Memory B cell (primary cell): Measurements from ENCODE around the gene MAPKBP1.

Source experiments
- ATAC-seq: fragments of 150-1000 bp; cut with Tn5 transposase; 2 replicates; pipeline ENCODE4 v1.10.0; 2021; ENCODE audit warnings: low read depth, mild to moderate bottlenecking, moderate library complexity
- DNase-seq, 2 donors: peaks; one replicate each; pipeline ENCODE4 v3.0.0; 2022; ENCODE audit warnings: low spot score in 2 of 2
- H3K27ac Mint-ChIP-seq: one replicate; pipeline ENCODE4 v1.8.0; 2022; ENCODE audit warnings: mild to moderate bottlenecking, moderate library complexity, mixed read lengths
- H3K27me3 Mint-ChIP-seq: one replicate; pipeline ENCODE4 v1.8.0; 2022; ENCODE audit warnings: mixed read lengths
- H3K36me3 Mint-ChIP-seq: one replicate; pipeline ENCODE4 v1.8.0; 2022; ENCODE audit warnings: mild to moderate bottlenecking, mixed read lengths
- H3K4me1 Mint-ChIP-seq: one replicate; pipeline ENCODE4 v1.8.0; 2022; ENCODE audit warnings: mixed read lengths
- H3K4me3 Mint-ChIP-seq: one replicate; pipeline ENCODE4 v1.8.0; 2022; ENCODE audit warnings: mild to moderate bottlenecking, moderate library complexity, mixed read lengths
- H3K9me3 Mint-ChIP-seq: one replicate; pipeline ENCODE4 v1.8.0; 2022; ENCODE audit warnings: mixed read lengths

Gene MAPKBP1

DNA sequence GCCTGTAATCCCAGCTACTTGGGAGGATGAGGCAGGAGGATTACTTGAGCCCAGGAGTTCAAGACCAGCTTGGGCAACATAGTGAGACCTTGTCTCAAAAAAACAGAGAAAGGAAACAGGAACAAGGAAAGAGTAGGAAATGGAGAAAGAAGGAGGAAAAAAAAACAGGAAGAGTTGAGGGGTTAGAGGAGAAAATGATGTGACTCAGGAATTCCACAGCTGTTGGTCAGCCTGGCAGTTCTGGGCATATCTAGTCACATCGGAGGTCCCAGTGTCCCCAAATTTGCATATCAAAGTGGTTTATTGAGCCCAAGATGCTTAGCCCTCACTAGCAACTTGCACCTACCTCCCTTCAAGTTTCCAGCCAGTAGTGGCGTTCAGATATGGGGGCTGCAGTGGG lies 34.8 kb downstream of the MAPKBP1 start:
- no peaks in the 10 kb centered on the region for H3K27me3 Mint-ChIP-seq
- no peak for DNase-seq
- H3K27ac Mint-ChIP-seq = no peak overlapping the region
- H3K9me3 Mint-ChIP-seq = no peaks in the 10 kb centered on the region
- H3K4me3 Mint-ChIP-seq = no peak overlapping the region
- no peak for ATAC-seq
- peaks cover 5% of the 10 kb centered on the region for H3K4me1 Mint-ChIP-seq
- H3K36me3 Mint-ChIP-seq = peaks cover 2% of the 10 kb centered on the region

DNA sequence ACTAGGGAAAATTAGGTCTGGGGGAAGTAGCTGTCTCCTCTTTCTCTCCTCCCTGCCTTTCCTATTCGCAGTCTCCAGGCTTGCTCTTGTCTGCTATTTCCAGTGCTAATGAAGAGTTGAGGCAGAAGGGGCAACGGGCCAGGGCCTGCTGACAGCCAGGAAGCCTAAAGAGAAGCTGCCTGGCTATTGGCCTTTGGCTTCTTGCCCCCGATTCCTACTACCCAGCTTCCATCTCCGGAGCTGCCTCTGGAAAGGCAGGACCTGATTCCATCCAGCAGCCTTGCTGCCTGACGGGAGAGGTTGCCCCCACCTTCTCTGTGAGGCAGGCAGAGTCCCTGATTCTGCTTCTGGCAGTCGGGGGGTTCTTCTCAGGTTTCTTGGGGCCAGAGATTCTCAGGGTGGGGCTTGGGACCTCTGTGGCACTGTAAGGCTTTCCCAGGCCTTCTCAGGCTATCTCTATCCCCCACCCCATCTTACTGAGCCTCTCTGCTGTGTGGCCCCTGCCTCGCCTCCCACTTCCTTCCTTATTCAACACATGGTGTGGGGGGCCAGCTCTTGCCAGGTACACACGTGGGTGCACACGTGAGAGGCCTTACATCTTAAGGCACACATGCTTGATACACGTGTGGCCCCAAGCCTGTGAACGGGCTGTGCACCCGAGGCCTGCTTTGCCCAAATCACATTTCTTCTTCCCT lies 35.4 kb downstream of the MAPKBP1 start:
- DNase-seq (no peak), ATAC-seq (no peak)
- peaks cover 6% of the 10 kb centered on the region for H3K36me3 Mint-ChIP-seq
- no peak overlapping the region for H3K27ac Mint-ChIP-seq
- no peak overlapping the region for H3K4me3 Mint-ChIP-seq
- H3K4me1 Mint-ChIP-seq = peaks cover 5% of the 10 kb centered on the region
- no peaks in the 10 kb centered on the region for H3K9me3 Mint-ChIP-seq
- no peaks in the 10 kb centered on the region for H3K27me3 Mint-ChIP-seq

DNA sequence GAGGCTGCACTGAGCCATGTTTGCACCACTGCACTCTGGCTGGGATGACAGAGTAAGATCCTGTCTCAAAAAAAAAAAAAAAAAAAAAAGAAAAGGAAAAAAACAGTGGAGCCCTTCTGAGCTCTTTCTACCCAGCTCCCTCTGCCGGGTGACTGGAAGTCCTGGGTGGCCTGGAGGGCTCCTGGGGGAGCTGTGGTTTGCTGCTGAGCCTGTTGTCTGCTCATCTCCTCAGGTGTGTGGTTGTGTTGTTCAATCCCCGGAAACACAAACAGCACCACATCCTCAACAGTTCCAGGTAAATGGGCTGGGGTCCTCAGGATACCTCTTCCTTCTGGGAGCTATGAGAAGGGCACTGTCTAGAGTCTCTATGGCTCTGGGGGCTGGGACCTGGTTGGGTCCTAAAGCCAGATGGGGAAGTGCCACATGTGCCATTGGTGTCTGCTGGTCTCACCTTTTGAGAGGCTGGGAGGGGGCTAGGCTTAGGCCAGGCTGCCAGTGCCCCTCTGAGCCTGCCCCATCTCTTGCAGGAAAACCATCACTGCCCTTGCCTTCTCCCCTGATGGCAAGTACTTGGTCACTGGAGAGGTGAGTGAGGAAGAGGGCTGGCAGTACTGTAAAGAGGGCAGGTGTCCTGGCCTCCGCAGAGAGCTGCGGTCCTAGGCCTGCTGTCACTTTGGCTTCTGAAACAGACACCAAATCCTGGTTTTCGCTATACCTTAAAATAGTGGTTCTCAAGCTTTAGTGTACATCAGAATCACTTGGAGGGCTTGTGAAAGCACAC lies 36.6 kb downstream of the MAPKBP1 start:
- H3K4me3 Mint-ChIP-seq = no peak overlapping the region

DNA sequence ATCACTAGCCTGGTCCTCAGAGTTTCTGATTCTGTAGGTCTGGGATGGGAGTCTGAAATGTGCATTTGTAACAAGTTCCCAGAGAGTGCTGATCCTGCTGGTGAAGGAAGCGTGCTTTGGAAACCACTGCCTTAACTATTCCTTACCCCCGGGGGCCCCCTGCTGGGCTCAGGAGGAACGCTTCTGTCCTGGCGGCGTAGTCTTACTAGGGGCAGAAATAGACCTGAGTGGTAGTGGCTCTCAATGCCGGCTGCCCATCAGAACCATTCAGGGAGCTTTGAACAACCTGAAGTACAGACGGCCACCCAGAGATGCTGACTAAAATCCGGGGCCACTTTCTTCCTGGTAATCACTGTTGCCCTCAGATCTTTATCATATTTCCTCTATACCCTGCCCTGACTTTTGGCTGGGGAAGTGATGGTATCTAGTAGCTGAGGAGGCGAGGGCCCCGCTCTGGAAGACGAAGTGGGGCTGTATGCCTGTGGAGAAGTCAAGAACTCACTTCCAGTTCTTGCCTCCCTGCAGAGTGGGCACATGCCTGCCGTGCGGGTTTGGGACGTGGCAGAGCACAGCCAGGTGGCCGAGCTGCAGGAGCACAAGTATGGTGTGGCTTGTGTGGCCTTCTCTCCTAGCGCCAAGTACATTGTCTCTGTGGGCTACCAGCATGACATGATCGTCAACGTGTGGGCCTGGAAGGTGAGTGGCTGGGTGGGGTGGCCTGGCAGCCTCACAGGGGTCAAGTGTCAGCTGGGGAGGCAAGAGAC lies 37.3 kb downstream of the MAPKBP1 start:
- peak; percentile 95 for ATAC-seq
- Mint-ChIP-seq H3K36me3 (peaks cover 10% of the 10 kb centered on the region), H3K4me1 (peaks cover 5% of the 10 kb centered on the region), H3K4me3 (no peak overlapping the region), H3K27ac (no peak overlapping the region), H3K27me3 (no peaks in the 10 kb centered on the region), H3K9me3 (no peaks in the 10 kb centered on the region)
- peak; percentile 71 for DNase-seq

More for the DNA sequence above, 36.6 kb downstream of the MAPKBP1 start:
- Mint-ChIP-seq H3K36me3 (peaks cover 8% of the 10 kb centered on the region), H3K27me3 (no peaks in the 10 kb centered on the region), H3K27ac (no peak overlapping the region), H3K4me1 (peaks cover 5% of the 10 kb centered on the region), H3K9me3 (no peaks in the 10 kb centered on the region)
- ATAC-seq (no peak), DNase-seq (no peak)

DNA sequence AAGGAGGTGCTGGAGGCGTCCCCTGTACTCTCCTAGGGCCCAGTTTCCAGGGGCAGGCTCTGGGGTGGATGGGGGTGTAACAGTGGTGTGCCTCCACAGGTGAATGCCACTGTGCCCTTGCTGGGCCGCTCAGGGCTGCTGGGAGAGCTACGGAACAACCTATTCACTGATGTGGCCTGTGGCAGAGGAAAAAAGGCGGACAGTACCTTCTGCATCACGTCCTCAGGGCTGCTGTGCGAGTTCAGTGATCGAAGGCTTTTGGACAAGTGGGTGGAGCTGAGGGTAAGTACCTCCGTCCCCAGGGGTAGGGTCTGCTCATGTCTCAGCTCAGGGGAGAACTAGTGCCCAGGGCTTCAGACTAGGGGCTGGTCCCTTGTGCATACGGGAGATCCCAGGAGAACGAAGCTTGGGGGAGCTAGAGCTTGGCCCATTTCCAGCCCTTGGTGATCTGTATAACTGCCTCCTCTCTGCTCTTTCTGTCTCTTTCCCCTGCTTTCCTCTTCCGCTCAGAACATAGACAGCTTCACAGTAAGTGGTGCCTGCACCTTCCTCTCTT lies 38.6 kb downstream of the MAPKBP1 start:
- Mint-ChIP-seq H3K27ac (no peak overlapping the region), H3K9me3 (no peaks in the 10 kb centered on the region), H3K4me1 (peaks cover 5% of the 10 kb centered on the region), H3K4me3 (no peak overlapping the region), H3K27me3 (no peaks in the 10 kb centered on the region), H3K36me3 (peaks cover 10% of the 10 kb centered on the region)
- ATAC-seq (no peak), DNase-seq (no peak)

DNA sequence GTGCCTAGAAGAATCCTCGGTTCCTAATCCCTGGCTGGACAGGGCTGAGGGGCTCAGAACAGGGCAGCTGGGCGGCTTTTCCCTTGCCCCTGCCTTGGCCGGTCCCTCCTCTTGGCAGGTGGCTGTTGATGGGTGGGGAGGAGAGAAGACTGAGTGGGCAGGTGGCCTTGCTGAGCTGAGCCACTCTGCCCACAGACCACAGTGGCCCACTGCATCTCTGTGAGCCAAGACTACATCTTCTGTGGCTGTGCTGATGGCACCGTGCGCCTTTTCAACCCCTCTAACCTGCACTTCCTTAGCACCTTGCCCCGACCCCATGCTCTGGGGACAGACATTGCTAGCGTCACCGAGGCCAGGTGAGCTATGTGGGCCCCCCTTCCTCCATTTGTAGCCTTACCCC lies 39.1 kb downstream of the MAPKBP1 start:
- ATAC-seq (no peak), DNase-seq (no peak)
- Mint-ChIP-seq H3K4me1 (peaks cover 5% of the 10 kb centered on the region), H3K9me3 (no peaks in the 10 kb centered on the region), H3K36me3 (peaks cover 10% of the 10 kb centered on the region), H3K4me3 (no peak overlapping the region), H3K27me3 (no peaks in the 10 kb centered on the region), H3K27ac (no peak overlapping the region)

DNA sequence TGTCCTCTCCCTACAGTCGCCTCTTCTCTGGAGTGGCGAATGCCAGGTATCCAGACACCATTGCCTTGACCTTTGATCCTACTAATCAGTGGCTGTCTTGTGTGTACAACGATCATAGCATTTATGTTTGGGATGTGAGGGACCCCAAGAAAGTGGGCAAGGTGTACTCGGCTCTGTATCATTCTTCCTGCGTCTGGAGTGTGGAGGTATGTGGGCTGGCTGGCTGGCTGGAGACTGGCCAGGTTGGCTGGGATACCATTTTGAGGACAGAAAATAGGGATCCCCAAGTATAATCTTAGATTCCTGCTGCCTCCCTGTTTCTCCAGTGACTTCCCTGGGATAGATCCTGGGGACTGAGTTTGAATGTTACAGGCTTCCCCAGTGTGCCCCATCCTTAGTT lies 40.2 kb downstream of the MAPKBP1 start:
- H3K9me3 Mint-ChIP-seq = no peaks in the 10 kb centered on the region
- no peaks in the 10 kb centered on the region for H3K27me3 Mint-ChIP-seq
- ATAC-seq (no peak), DNase-seq (no peak)
- H3K36me3 Mint-ChIP-seq = peaks cover 15% of the 10 kb centered on the region
- no peak overlapping the region for H3K4me3 Mint-ChIP-seq
- peaks cover 5% of the 10 kb centered on the region for H3K4me1 Mint-ChIP-seq
- H3K27ac Mint-ChIP-seq = no peak overlapping the region

DNA sequence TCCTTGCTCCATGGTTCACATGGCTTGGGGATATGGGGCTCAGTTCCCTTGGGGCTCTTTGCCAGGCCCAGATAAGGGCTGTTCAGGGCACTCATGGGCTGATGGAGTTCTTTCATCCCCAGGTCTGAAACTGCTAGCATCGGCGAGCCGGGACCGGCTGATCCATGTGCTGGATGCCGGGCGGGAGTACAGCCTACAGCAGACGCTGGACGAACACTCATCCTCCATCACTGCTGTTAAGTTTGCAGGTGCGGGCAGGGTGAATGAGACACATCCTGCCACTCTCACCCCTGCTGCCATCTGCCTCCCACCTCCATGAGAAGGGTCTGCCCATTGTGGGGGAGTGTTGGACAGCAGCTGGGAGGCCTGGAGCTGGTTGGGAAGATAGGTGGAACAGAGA lies 42.5 kb downstream of the MAPKBP1 start:
- H3K4me3 Mint-ChIP-seq = no peak overlapping the region
- peaks cover 18% of the 10 kb centered on the region for H3K36me3 Mint-ChIP-seq
- DNase-seq = no peak
- no peaks in the 10 kb centered on the region for H3K9me3 Mint-ChIP-seq
- H3K27ac Mint-ChIP-seq = no peak overlapping the region
- no peaks in the 10 kb centered on the region for H3K27me3 Mint-ChIP-seq
- no peaks in the 10 kb centered on the region for H3K4me1 Mint-ChIP-seq
- ATAC-seq = no peak

DNA sequence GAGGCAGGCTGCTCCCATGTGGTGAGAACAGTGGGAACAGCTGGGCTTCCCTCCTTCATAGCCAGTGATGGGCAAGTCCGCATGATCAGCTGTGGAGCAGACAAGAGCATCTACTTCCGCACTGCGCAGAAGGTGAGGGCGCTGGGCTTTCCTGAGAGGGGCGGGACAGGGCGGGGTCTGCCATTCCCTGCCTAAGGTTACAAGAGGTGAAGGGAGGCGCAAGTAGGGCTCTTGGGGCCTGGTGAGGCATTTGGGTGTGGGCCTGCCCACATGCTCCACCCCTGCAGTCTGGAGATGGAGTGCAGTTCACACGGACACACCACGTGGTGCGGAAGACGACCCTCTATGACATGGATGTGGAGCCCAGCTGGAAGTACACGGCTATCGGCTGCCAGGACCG lies 43.0 kb downstream of the MAPKBP1 start:
- no peak overlapping the region for H3K27ac Mint-ChIP-seq
- peaks cover 18% of the 10 kb centered on the region for H3K36me3 Mint-ChIP-seq
- H3K9me3 Mint-ChIP-seq = no peaks in the 10 kb centered on the region
- no peaks in the 10 kb centered on the region for H3K4me1 Mint-ChIP-seq
- no peak for ATAC-seq
- no peaks in the 10 kb centered on the region for H3K27me3 Mint-ChIP-seq
- no peak overlapping the region for H3K4me3 Mint-ChIP-seq
- DNase-seq = no peak

DNA sequence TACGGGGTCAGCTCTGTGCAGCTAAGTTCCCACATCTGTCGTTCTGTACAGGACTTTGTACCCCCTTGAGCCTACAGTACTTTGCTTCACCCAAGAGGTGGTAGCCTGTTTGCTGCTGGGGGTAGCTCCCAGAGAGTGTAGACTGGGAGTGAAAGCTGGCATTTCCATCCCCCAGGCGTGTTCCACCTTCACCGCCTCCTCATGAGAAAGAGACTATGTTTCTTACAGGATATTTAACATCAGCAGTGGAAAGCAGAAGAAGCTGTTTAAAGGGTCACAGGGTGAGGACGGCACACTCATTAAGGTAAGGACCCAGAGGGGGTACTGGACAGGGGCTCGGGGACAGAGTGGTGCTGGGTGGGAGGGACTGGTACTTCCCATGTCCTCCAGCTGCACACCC lies 43.5 kb downstream of the MAPKBP1 start:
- ATAC-seq (no peak), DNase-seq (no peak)
- no peaks in the 10 kb centered on the region for H3K27me3 Mint-ChIP-seq
- H3K4me3 Mint-ChIP-seq = no peak overlapping the region
- H3K27ac Mint-ChIP-seq = no peak overlapping the region
- no peaks in the 10 kb centered on the region for H3K4me1 Mint-ChIP-seq
- H3K9me3 Mint-ChIP-seq = no peaks in the 10 kb centered on the region
- peaks cover 18% of the 10 kb centered on the region for H3K36me3 Mint-ChIP-seq

DNA sequence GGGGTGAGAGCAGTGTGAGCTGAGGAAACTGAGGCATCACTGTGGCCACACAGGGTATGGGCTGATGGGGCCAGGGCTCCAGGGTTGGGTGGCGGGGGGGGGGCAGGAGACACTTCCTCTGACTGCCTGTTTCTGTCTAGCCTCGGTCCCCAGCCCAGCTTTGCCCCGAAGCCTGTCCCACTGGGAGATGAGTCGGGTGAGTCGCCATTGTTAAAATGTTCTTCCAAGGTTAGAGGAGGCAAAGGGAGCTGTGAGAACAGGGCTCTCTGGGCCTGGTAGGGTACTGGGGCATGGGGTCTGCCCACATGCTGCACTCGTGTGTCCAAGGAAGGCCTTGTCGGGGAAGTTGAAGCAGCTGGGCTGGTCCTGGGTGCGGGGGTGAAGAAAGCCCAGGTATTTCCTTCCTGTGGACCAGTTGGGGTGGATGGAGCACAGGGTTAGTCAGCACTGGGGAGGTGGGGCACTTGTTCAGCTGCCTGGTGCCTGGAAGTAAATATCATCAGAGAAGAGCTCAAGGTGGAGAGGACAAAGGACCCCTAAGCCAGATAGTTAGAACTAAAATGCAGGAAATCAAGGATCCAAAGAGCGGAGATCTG lies 45.3 kb downstream of the MAPKBP1 start:
- no peaks in the 10 kb centered on the region for H3K9me3 Mint-ChIP-seq
- no peak overlapping the region for H3K27ac Mint-ChIP-seq
- no peak for DNase-seq
- no peaks in the 10 kb centered on the region for H3K27me3 Mint-ChIP-seq
- H3K4me3 Mint-ChIP-seq = no peak overlapping the region
- no peaks in the 10 kb centered on the region for H3K4me1 Mint-ChIP-seq
- peaks cover 14% of the 10 kb centered on the region for H3K36me3 Mint-ChIP-seq
- ATAC-seq = no peak

DNA sequence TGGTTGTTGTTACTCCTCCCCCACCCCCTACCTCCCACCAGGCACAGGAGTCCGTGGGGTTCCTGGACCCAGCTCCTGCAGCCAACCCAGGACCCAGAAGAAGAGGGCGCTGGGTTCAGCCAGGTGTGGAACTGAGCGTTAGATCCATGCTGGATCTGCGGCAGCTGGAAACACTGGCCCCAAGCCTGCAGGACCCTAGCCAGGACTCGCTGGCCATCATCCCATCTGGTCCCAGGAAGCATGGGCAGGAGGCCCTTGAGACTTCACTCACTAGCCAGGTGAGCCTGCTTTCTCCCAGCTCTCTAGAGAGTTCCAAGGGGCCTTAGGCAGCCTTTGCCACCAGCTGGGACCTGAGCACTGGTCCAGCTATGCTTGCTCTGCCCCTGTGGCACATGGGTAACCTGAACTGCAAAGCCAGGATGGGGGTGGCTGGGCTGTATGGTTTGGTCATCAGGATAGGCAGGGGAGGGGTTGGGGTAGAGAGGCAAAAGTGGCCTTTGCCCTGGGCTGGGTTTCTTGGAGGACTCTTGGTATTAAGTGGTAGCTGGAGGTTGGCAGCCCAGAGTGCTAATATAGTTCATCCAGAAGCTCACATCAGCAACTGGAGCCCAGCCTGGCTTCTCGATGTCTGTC lies 46.6 kb downstream of the MAPKBP1 start:
- H3K9me3 Mint-ChIP-seq = no peaks in the 10 kb centered on the region
- H3K36me3 Mint-ChIP-seq = peaks cover 11% of the 10 kb centered on the region
- no peak for DNase-seq
- no peak for ATAC-seq
- H3K27me3 Mint-ChIP-seq = no peaks in the 10 kb centered on the region
- H3K4me1 Mint-ChIP-seq = no peaks in the 10 kb centered on the region
- H3K27ac Mint-ChIP-seq = no peak overlapping the region
- no peak overlapping the region for H3K4me3 Mint-ChIP-seq

DNA sequence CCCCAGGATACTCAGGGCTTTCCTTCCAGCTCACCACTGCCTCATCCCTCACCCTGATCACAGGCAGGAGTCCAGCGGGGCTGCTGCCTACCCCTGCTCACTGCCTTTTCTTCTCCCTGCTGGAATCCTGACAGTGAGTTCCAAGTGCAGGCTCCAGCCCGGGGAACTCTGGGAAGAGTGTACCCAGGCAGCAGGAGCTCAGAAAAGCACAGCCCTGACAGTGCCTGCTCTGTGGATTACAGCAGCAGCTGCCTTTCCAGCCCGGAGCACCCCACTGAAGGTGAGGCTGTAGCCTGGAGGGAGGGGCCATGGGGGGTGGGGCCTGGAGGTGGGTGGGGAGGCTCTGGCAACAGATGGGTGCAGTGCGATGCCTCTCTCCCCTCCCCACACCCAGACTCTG lies 47.5 kb downstream of the MAPKBP1 start:
- no peak for DNase-seq
- H3K27me3 Mint-ChIP-seq = no peaks in the 10 kb centered on the region
- peaks cover 10% of the 10 kb centered on the region for H3K36me3 Mint-ChIP-seq
- peaks cover 5% of the 10 kb centered on the region for H3K4me1 Mint-ChIP-seq
- no peaks in the 10 kb centered on the region for H3K9me3 Mint-ChIP-seq
- no peak overlapping the region for H3K4me3 Mint-ChIP-seq
- H3K27ac Mint-ChIP-seq = no peak overlapping the region
- ATAC-seq = no peak
